GM12878 (cell line): ENCODE results near the gene YWHAH. TPM values are rescaled to one million over a fixed set of nuclear protein-coding genes. Genes with fewer than 3 reads are reported as not detected.

Experiments
- BHLHE40 ChIP-seq, 2 experiments: fragments of 450-650 bp in 1 of 2; IDR thresholded peaks; 2 replicates each; pipeline ENCODE4 v1.6.1; 2011 to 2017; ENCODE audit warnings: low read depth in 2 of 2, borderline replicate concordance in 1 of 2, improper control_type of control experiment in 1 of 2, low read length in 1 of 2, mild to moderate bottlenecking in 1 of 2
- CBFB ChIP-seq: IDR thresholded peaks from 2 replicates; pipeline ENCODE4 v1.6.1; 2016; ENCODE audit warnings: antibody characterized with exemption, low read depth
- ESRRA ChIP-seq: IDR thresholded peaks from 2 replicates; pipeline ENCODE4 v1.6.1; 2012; ENCODE audit warnings: mild to moderate bottlenecking, low read length, improper control_type of control experiment
- IKZF2 ChIP-seq, 2 experiments: fragments of 450-650 bp; IDR thresholded peaks; 2 replicates each; pipeline ENCODE4 v1.6.1; 2017; ENCODE audit warnings: mild to moderate bottlenecking in 2 of 2, moderate library complexity in 2 of 2
- JUND ChIP-seq: IDR thresholded peaks from 2 replicates; pipeline ENCODE4 v1.6.1; 2012; ENCODE audit warnings: low read depth, mild to moderate bottlenecking, low read length, improper control_type of control experiment, moderate library complexity
- KDM1A ChIP-seq: fragments of 200-600 bp; sonication (generic); IDR thresholded peaks from 2 replicates; pipeline ENCODE4 v1.6.1; 2016; ENCODE audit warnings: borderline replicate concordance
- MLLT1 ChIP-seq: fragments of 450-650 bp; IDR thresholded peaks from 2 replicates; pipeline ENCODE4 v1.6.1; 2016; ENCODE audit warnings: mild to moderate bottlenecking
- NKRF ChIP-seq: fragments of 450-650 bp; conservative IDR thresholded peaks from 2 replicates; pipeline ENCODE4 v1.6.1; 2017; ENCODE audit warnings: mild to moderate bottlenecking, moderate library complexity
- POLR2AphosphoS5 ChIP-seq: IDR thresholded peaks from 2 replicates; pipeline ENCODE4 v1.6.1; 2011; ENCODE audit warnings: mild to moderate bottlenecking, low read length, inconsistent platforms
- SMARCA5 ChIP-seq: fragments of 450-650 bp; IDR thresholded peaks from 2 replicates; pipeline ENCODE4 v1.6.1; 2017; ENCODE audit warnings: mild to moderate bottlenecking
- TAF1 ChIP-seq: IDR thresholded peaks from 2 replicates; pipeline ENCODE4 v1.6.1; 2011; ENCODE audit warnings: mild to moderate bottlenecking, low read depth, low read length, borderline replicate concordance
- ZNF592 ChIP-seq: fragments of 450-650 bp; IDR thresholded peaks from 2 replicates; pipeline ENCODE4 v1.6.1; 2017; ENCODE audit warnings: mild to moderate bottlenecking, moderate library complexity
- ZNF687 ChIP-seq: fragments of 450-650 bp; IDR thresholded peaks from 2 replicates; pipeline ENCODE4 v1.6.1; 2017; ENCODE audit warnings: mild to moderate bottlenecking, moderate library complexity
- polyA plus RNA-seq, 11 experiments: library from polyadenylated mRNA; depleted of rRNA in 4 of 11; unstranded in 6 of 11; stranded (reverse) in 5 of 11; fragments of >200 nt; fragmentation: Nextera tagmentation in 4 of 11; fragmentation: Illumina TruSeq in 1 of 11; extraction: Ambion mirVana in 4 of 11; extraction: Trizol in 1 of 11; gene quantifications; 1 replicate in 1 of 11; 2 replicates in 10 of 11; pipeline versions ENCODE4 v1.2.1 to v1.2.3, GENCODE V29; 2011 to 2016; ENCODE audit warnings: inconsistent platforms in 2 of 11, missing spikeins in 2 of 11, low read depth in 1 of 11
- total RNA-seq, 4 experiments: library from RNA; depleted of rRNA in 3 of 4; stranded (reverse); fragments of >200 nt in 3 of 4; fragmentation: Illumina TruSeq in 1 of 4; extraction: Trizol in 1 of 4; gene quantifications; 2 replicates each; pipeline versions ENCODE4 v1.2.1 to v1.2.3, GENCODE V29; 2013 to 2021

YWHAH gene
- total and polyA plus RNA-seq, 10 of the 15 experiments (the other 5 are each of a cell fraction or from before 2014, with no cell fraction given): 34.2 to 197 (median 115) TPM

GRCh38 chr22:31944700-31945442 lies 536 bp downstream of the YWHAH start (continued):
- TF ChIP-seq NKRF (peak; percentile 74), ZNF592 (no peak), BHLHE40 (IDR thresholded peaks at IDR 0.05; ENCODE audit: borderline replicate concordance in 1 of 2, low read depth in 2 of 2, low read length in 1 of 2) (peak; percentile 3 to 21; a peak in 2 of 4 replicates), JUND (no peak), MLLT1 (peak; percentile 48; the same call in 1 of the 2 replicates), CBFB (no peak), TAF1 (0 out of 2 replicates have a peak, but pooled peaks have one; percentile 4), SMARCA5 (peak; percentile 46), POLR2AphosphoS5 (no peak), IKZF2 (IDR thresholded peaks at IDR 0.05) (peak in 1 of 2 experiments; percentile 27; a peak in 1 of 4 replicates), ZNF687 (0 out of 2 replicates have a peak, but pooled peaks have one; percentile 30), ESRRA (no peak), KDM1A (no peak)
